ENCODE results near the gene CCSAP. TPM values are rescaled to one million over a fixed set of nuclear protein-coding genes. Genes with fewer than 3 reads are reported as not detected.

The CCSAP gene
- total and polyA plus RNA-seq, 2 of the 13 experiments (the other 11 are each of a cell fraction or from before 2014, with no cell fraction given), result 3.7 to 9.0 TPM

DNA sequence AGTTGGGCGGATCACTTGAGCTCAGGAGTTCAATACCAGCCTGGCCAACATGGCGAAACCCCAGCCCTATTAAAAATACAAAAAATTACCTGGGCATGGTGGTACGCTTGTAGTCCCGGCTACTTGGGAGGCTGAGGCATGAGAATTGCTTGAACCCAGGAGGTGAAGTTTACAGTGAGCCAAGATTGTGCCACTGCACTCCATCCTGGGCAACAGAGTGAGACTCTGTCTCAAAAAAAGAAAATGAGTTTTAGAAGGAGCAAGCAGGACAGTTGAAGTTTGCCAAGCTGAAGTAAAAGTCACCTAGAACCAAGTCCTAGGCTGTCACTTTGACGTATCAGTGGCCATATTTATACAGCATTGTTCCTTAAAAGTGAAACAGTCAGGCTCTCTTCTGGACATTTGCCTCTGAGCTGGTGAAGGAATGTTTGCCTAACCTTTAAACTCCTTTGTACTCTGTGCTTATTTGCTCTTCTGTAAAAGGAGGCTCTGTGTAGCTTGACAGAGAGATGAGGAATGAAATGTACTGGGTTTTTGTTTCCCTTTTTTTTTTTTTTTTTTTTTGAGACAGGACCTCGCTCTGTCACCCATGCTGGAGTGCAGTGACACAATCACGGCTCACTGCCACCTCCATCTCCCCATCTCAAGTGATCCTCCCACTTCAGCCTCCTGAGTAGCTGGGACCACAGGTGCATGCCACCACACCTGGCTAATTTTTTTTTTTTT, 69.2 kb downstream of the CCSAP start (continued):
- TF ChIP-seq, protein P1, sequence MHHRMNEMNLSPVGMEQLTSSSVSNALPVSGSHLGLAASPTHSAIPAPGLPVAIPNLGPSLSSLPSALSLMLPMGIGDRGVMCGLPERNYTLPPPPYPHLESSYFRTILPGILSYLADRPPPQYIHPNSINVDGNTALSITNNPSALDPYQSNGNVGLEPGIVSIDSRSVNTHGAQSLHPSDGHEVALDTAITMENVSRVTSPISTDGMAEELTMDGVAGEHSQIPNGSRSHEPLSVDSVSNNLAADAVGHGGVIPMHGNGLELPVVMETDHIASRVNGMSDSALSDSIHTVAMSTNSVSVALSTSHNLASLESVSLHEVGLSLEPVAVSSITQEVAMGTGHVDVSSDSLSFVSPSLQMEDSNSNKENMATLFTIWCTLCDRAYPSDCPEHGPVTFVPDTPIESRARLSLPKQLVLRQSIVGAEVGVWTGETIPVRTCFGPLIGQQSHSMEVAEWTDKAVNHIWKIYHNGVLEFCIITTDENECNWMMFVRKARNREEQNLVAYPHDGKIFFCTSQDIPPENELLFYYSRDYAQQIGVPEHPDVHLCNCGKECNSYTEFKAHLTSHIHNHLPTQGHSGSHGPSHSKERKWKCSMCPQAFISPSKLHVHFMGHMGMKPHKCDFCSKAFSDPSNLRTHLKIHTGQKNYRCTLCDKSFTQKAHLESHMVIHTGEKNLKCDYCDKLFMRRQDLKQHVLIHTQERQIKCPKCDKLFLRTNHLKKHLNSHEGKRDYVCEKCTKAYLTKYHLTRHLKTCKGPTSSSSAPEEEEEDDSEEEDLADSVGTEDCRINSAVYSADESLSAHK (CRISPR knock-in tag; IDR thresholded peaks at IDR 0.05; ENCODE audit: borderline replicate concordance), result no peak
- no peak for TF ChIP-seq NR1H2 (CRISPR knock-in tag; IDR thresholded peaks at IDR 0.05; ENCODE audit: borderline replicate concordance, low read depth)
- TF ChIP-seq, protein P2, sequence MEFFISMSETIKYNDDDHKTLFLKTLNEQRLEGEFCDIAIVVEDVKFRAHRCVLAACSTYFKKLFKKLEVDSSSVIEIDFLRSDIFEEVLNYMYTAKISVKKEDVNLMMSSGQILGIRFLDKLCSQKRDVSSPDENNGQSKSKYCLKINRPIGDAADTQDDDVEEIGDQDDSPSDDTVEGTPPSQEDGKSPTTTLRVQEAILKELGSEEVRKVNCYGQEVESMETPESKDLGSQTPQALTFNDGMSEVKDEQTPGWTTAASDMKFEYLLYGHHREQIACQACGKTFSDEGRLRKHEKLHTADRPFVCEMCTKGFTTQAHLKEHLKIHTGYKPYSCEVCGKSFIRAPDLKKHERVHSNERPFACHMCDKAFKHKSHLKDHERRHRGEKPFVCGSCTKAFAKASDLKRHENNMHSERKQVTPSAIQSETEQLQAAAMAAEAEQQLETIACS (CRISPR knock-in tag; IDR thresholded peaks at IDR 0.05), result no peak
- no peak for TF ChIP-seq WIZ (CRISPR knock-in tag; IDR thresholded peaks at IDR 0.05)
- TF ChIP-seq CEBPB (IDR thresholded peaks at IDR 0.05; ENCODE audit: borderline replicate concordance, low read depth, low read length), result peak; percentile 25; the same call in 1 of the 2 replicates
- TF ChIP-seq SALL2 (CRISPR knock-in tag; IDR thresholded peaks at IDR 0.05), result no peak
- TF ChIP-seq ZSCAN22 (CRISPR knock-in tag; IDR thresholded peaks at IDR 0.05), result no peak
- TF ChIP-seq PAX8 (CRISPR knock-in tag; IDR thresholded peaks at IDR 0.05; ENCODE audit: borderline replicate concordance), result no peak
- no peak; the same call in 1 of the 2 replicates for TF ChIP-seq ZNF556 (CRISPR knock-in tag; IDR thresholded peaks at IDR 0.05; ENCODE audit: borderline replicate concordance)
- TF ChIP-seq SP5 (CRISPR knock-in tag; IDR thresholded peaks at IDR 0.05; ENCODE audit: borderline replicate concordance, low read depth), result peak; percentile 55; the same call in 1 of the 2 replicates
- TF ChIP-seq SUZ12 (IDR thresholded peaks at IDR 0.05; ENCODE audit: low read depth, low read length), result no peak
- peak in 1 of 2 experiments; percentile 94; a peak in 2 of 4 replicates for TF ChIP-seq EP300 (IDR thresholded peaks at IDR 0.05; ENCODE audit: low read depth in 2 of 2, low read length in 2 of 2)
- peak; percentile 80 for TF ChIP-seq EP300 (CRISPR knock-in tag; IDR thresholded peaks at IDR 0.05; ENCODE audit: borderline replicate concordance)
- peak; percentile 58; the same call in 1 of the 2 replicates for TF ChIP-seq ZBED4 (CRISPR knock-in tag; IDR thresholded peaks at IDR 0.05; ENCODE audit: borderline replicate concordance)
- peak; percentile 90 for TF ChIP-seq RCOR2 (CRISPR knock-in tag; IDR thresholded peaks at IDR 0.05)
- TF ChIP-seq, protein P3, sequence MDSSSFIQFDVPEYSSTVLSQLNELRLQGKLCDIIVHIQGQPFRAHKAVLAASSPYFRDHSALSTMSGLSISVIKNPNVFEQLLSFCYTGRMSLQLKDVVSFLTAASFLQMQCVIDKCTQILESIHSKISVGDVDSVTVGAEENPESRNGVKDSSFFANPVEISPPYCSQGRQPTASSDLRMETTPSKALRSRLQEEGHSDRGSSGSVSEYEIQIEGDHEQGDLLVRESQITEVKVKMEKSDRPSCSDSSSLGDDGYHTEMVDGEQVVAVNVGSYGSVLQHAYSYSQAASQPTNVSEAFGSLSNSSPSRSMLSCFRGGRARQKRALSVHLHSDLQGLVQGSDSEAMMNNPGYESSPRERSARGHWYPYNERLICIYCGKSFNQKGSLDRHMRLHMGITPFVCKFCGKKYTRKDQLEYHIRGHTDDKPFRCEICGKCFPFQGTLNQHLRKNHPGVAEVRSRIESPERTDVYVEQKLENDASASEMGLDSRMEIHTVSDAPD (CRISPR knock-in tag; IDR thresholded peaks at IDR 0.05), result peak; percentile 50; the same call in 1 of the 2 replicates
- no peak for TF ChIP-seq ZNF441 (CRISPR knock-in tag; IDR thresholded peaks at IDR 0.05; ENCODE audit: borderline replicate concordance)
- no peak for TF ChIP-seq NFE2 (CRISPR knock-in tag; IDR thresholded peaks at IDR 0.05)
- TF ChIP-seq ZNF776 (CRISPR knock-in tag; IDR thresholded peaks at IDR 0.05), result no peak
- no peak for TF ChIP-seq SIN3B (IDR thresholded peaks at IDR 0.05; ENCODE audit: low read length)
- TF ChIP-seq TOE1 (CRISPR knock-in tag; IDR thresholded peaks at IDR 0.05), result no peak; the same call in 1 of the 2 replicates
- no peak for TF ChIP-seq FOSL2 (CRISPR knock-in tag; IDR thresholded peaks at IDR 0.05)
